ENCODE results near the gene ARMC7.
"Not testable (repeated sequence)": the region's sequence is repeated elsewhere in the genome, so short reads cannot be mapped to it uniquely, and the experiment has no call there.

Gene ARMC7

GRCh38 chr17:75102385-75102821 lies 7.4 kb upstream of the ARMC7 start:
- DNase-seq (ENCODE audit: low spot score): no peak

GRCh38 chr17:75103601-75104554 lies 5.9 kb upstream of the ARMC7 start:
- no peak for DNase-seq (ENCODE audit: low spot score)

GRCh38 chr17:75105126-75106080 lies 4.4 kb upstream of the ARMC7 start:
- no peak for DNase-seq (ENCODE audit: low spot score)

GRCh38 chr17:75108193-75108592 lies 1.6 kb upstream of the ARMC7 start:
- DNase-seq (ENCODE audit: low spot score): no peak

GRCh38 chr17:75109046-75109406 lies 743 bp upstream of the ARMC7 start:
- no peak for DNase-seq (ENCODE audit: low spot score)

- DNase-seq (ENCODE audit: low spot score): no peak
These were observed 617 bp downstream of the ARMC7 start for GRCh38 chr17:75110234-75110937.

- DNase-seq (ENCODE audit: low spot score): no peak
These were observed 2.1 kb downstream of the ARMC7 start for GRCh38 chr17:75111777-75112335.

GRCh38 chr17:75113798-75114551 lies 4.2 kb downstream of the ARMC7 start:
- DNase-seq (ENCODE audit: low spot score): peak; percentile 92

- no peak for DNase-seq (ENCODE audit: low spot score)
These were observed 5.0 kb downstream of the ARMC7 start for GRCh38 chr17:75114552-75115314.

- DNase-seq (ENCODE audit: low spot score): no peak
These were observed 5.8 kb downstream of the ARMC7 start for GRCh38 chr17:75115555-75115954.

- no peak for DNase-seq (ENCODE audit: low spot score)
These were observed 7.0 kb downstream of the ARMC7 start for GRCh38 chr17:75116737-75117136.

- DNase-seq (ENCODE audit: low spot score): no peak
These were observed 8.5 kb downstream of the ARMC7 start for GRCh38 chr17:75118307-75118706.

GRCh38 chr17:75124041-75124818 lies 14.5 kb downstream of the ARMC7 start:
- DNase-seq (ENCODE audit: low spot score): peak; percentile 74

GRCh38 chr17:75124819-75125162 lies 15.0 kb downstream of the ARMC7 start:
- no peak for DNase-seq (ENCODE audit: low spot score)

- DNase-seq (ENCODE audit: low spot score): no peak
These were observed 16.2 kb downstream of the ARMC7 start for GRCh38 chr17:75125984-75126383.

GRCh38 chr17:75126954-75127353 lies 17.2 kb downstream of the ARMC7 start:
- DNase-seq (ENCODE audit: low spot score): no peak

GRCh38 chr17:75127936-75128335 lies 18.2 kb downstream of the ARMC7 start:
- not testable (repeated sequence) for DNase-seq (ENCODE audit: low spot score)

GRCh38 chr17:75128694-75129505 lies 19.1 kb downstream of the ARMC7 start:
- no peak for DNase-seq (ENCODE audit: low spot score)

- DNase-seq (ENCODE audit: low spot score): no peak
These were observed 19.8 kb downstream of the ARMC7 start for GRCh38 chr17:75129576-75129975.
